GM21576 (cell line): ENCODE measurements around the gene HK2.
"Not testable (repeated sequence)": the region's sequence is repeated elsewhere in the genome, so short reads cannot be mapped to it uniquely, and the experiment has no call there.

ENCODE experiments used
- ATAC-seq: cut with Tn5 transposase; IDR thresholded peaks from one replicate; pipeline ENCODE4 v1.9.1; 2021; ENCODE audit warnings: mild to moderate bottlenecking, moderate library complexity; ENCODE audit not compliant: unreplicated experiment

HK2 gene

DNA sequence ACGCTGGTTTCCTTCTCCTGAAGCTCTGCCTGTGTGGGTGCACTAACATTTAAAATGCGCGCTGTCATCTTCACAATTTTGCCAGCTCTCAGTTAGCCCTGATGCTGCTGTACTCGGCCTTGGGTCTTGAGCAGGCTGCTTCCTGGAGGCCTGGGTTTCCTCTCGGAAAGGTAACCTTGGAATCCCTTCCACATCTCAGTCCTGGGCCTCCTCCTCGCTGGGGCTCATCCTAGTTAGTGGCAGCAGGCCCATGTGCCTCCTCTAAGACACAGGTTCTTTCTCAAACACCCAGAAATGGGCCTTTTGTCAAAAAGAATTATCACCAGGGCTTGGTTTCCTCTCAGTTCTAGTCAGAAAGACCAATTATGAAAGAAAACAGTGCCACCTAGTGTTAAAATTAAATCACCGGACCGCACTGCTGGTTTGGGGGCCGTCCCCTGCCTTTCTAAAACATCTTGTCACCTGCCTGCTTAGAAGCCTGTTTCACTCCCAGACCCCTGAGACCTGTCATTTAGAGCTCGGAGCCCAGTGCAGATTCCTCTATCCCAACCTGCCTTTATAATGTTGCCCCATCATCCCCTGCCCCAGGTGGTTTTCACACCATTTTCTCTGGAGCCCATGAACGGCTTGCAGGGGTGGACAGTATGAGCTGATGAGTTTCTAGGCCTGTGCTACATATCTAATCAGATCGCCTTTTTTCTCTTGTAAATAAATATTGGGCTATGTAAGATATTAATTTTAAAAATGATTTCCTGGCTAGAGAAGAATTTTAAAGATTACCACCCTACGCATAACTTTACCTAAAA is 42.4 kb downstream of the HK2 start:
- peak; percentile 62 for ATAC-seq

DNA sequence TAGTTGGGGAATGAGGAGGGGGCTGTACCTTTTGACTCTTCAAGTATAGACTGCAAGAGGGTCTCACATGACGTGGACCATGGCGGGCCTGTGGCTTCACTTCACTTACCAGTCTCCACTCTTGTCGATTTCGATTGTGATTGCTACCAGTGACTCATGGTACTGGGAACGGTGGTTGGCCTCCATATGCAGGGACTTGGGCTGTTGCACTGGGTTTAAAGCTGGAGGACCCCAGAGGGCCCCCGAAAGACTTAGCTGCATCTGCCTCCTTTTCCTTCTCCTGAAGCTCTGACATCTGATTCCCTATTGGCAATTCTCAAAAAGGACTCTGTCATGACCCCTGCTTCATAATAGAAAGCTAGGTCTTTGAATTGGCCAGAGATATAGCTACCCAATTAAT is 43.4 kb downstream of the HK2 start:
- ATAC-seq, result no peak

DNA sequence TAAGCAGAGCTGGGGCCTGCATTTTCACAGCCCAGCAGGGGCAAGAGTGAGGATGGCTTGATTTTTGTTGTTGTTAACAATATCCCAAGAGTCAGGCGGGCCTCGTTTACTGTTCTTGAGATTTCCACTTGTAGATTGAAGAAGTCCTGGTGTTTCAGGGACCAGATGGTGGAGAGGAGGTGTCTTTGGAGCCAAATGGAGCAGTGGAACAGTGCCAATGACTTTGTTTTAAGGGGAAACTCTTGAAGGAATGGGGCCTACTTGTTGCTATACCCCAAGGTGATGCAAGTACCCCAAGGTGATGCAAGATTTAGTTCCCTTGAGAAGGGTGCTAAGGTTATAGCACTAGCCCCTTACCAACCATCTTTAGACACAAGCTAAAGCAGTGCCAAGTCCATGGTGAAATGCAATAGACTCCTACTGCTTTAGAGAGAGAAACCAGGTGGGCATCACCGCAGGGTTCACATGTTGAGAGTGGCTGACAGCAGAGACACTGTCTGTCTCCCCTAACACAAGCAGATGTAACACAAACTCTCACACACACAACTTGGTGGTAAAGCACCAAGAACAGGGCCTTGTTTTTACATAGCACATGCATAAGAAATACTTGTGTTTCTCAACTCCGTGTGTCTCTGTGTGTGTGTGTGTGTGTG is 44.0 kb downstream of the HK2 start:
- ATAC-seq, result no peak

DNA sequence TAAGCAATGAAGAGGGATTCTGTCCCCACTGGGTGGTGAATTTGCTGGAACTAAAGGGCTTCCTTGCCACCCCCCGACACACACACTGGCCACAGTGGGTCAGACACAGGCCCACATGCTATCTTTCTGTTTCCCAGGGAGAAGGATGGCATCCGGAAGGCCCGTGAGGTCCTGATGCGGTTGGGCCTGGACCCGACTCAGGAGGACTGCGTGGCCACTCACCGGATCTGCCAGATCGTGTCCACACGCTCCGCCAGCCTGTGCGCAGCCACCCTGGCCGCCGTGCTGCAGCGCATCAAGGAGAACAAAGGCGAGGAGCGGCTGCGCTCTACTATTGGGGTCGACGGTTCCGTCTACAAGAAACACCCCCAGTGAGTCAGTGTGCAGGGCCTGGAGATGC is 44.6 kb downstream of the HK2 start:
- ATAC-seq, result no peak

DNA sequence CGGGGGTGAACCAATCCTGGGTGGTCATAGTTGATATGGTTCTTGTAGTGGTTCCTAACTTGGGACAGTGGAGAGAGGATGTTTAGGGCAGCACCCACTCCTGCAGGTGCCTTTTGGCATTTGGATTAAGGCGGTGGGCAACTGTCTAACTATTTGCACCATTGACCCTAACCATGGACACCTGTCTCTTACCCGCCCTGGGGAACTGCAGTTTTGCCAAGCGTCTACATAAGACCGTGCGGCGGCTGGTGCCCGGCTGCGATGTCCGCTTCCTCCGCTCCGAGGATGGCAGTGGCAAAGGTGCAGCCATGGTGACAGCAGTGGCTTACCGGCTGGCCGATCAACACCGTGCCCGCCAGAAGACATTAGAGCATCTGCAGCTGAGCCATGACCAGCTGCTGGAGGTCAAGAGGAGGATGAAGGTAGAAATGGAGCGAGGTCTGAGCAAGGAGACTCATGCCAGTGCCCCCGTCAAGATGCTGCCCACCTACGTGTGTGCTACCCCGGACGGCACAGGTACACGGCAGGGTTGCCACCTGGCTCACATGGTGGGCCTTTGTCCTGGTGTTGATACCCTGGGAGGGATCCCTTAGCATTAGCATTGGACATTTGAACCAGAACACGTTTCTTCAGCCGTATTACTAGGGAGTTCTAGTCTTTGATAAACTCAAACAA is 46.3 kb downstream of the HK2 start:
- no peak for ATAC-seq

DNA sequence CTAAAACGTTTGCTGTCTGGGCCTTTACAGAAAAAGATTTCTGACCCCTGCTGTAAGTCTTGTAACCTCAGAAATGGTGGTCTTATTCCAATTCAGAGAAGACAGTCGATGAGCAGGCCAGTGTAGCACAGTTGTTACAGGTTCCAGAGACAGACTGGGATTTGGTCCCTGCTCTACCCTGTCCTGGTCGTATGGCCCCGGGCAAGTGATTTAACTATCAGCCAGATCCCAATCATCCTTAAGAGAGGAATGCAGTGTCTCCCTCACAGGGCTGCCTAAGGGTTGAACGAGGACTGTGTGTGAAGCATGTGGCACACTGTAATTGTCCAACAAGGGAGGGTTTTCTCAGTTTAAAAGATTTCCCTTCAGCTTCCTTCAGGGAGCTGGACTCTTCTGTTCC is 47.2 kb downstream of the HK2 start:
- ATAC-seq, result no peak

- no peak for ATAC-seq
These were observed 47.8 kb downstream of the HK2 start for GRCh38 chr2:74881626-74882298.

DNA sequence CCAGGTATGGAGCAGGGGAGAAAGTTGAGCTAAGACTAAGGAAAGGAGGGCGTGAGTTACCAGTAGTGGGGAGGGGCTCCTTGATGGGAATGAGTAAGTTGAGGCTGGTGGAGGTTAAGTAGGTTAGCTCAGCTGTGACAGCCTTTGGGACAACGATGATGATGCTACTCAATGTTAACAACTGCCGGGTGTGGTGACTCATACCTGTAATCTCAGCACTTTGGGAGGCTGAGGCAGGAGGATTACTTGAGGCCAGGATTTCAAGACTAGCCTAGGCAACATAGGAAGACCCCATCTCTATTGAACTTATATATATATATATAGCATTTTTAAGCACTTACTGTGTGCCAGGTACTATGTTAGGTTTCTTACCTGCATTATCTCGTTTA is 48.4 kb downstream of the HK2 start:
- ATAC-seq, result no peak

DNA sequence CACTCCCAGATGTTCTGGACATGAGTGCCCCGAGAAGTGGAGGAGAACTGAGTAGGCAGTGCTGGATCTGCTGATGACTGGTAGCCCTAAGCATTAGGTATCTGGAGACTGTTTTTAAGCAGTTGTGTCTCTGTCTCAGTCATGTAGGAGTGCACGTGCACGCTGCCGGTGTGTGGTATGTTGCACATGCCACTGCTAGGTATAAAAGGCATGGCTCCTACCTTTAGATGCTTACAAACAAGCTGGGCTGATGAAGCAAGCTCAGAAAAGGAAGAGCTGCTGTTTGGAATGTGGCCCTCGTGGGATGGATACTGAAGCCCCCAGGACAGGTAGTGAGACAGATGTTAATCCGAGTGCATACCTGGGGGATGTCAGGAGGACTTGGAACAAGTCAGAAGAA is 49.1 kb downstream of the HK2 start:
- no peak for ATAC-seq

DNA sequence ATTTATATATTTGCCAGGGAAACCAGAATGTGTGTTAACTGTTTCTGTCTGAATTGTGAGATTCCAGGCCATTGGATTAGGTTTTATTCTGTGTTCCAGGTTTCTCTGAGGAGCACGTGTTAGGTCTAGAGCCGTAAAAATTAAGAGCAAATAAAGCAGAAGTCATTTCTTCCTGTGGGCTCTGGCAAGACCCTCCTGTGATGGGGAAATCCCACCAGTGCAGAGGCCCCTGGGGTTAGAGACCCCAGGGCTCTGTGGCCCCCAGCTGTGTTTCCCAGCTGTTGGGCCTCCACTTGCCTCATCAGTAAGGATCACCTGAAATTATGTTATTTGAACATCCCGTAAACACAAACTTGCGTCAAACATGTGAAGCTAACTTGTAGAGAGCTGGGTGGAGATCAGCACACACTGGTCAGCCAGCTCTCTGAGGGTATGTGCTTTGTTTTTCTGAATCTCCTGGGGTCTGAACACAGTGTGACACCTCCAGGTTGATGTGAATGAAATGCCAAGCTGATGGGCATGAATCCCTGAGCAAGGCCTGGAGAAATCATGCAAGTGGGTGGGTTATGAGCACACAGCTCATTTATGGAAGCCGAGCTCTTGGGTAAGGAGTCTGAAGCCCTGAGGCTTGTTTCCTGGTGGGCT is 50.3 kb downstream of the HK2 start:
- no peak for ATAC-seq

DNA sequence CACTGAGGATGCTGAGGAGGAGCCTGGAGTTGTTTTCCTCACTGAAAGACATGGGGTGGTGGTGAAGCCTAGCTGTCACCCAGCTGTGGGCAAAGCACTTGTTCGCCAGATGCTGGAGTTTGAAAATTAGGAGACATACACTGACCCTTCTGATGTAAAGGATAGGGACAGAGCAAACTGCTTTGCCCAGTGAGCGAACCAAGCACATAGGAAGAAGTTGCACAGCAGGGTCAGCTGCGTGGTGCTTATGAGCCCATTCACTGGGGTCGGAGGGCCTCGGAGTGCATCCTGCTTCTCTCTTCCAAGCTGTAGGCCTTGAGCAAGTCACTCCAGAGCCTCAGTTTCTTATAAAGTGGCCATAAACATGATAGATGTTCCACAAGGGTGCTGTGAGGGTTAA is 50.9 kb downstream of the HK2 start:
- ATAC-seq, result no peak

GRCh38 chr2:74886251-74886650 is 52.3 kb downstream of the HK2 start:
- no peak for ATAC-seq

GRCh38 chr2:74886811-74887210 is 52.9 kb downstream of the HK2 start:
- ATAC-seq, result no peak

DNA sequence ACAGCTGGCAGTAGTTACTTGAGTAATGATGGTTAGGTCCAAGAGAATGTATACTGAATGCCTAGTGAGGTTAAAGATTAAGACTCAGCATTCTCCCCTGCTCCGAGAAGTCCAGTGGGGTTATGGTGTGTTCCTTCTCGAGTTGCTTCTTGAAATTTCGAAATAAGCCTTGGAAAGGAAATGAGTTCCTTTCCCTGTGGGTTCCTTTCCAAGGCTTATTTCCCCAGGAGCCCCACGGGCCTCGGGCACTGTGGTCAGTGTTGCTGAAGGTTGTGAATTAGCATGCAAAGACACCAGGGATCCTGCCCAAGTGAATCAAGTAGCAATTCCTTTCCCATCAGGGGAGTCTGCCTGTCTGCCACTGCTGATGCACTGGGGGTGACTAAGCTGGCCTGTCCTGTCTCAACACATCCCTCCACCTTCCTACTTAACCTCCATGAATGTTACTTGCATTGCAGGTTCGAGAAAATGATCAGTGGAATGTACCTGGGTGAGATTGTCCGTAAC is 53.6 kb downstream of the HK2 start:
- no peak for ATAC-seq

- no peak for ATAC-seq
These were observed 54.2 kb downstream of the HK2 start for GRCh38 chr2:74887960-74888700.

DNA sequence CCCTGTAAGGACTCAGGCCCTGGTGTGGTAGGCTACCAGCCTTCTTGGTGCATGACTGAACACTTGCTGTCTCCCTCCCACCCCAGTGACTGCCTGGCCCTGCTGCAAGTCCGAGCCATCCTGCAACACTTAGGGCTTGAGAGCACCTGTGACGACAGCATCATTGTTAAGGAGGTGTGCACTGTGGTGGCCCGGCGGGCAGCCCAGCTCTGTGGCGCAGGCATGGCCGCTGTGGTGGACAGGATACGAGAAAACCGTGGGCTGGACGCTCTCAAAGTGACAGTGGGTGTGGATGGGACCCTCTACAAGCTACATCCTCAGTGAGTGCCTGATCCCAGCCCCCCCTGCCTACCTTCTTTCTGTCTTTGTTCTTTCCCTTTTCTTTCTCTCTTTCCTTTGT is 55.2 kb downstream of the HK2 start:
- no peak for ATAC-seq

DNA sequence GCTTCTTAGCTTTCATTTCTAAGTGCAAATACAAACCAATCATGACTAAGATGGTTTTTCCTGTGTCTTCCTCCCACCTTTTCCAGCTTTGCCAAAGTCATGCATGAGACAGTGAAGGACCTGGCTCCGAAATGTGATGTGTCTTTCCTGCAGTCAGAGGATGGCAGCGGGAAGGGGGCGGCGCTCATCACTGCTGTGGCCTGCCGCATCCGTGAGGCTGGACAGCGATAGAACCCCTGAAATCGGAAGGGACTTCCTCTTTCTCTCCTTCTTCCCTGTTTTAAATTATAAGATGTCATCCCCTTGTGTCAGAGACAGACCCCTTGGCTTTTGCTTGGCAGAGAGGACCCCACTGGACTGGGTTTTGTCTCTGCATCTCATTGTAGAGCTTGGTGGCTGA is 56.8 kb downstream of the HK2 start:
- no peak for ATAC-seq

- no peak for ATAC-seq
These were observed 57.3 kb downstream of the HK2 start for GRCh38 chr2:74891136-74891764.

DNA sequence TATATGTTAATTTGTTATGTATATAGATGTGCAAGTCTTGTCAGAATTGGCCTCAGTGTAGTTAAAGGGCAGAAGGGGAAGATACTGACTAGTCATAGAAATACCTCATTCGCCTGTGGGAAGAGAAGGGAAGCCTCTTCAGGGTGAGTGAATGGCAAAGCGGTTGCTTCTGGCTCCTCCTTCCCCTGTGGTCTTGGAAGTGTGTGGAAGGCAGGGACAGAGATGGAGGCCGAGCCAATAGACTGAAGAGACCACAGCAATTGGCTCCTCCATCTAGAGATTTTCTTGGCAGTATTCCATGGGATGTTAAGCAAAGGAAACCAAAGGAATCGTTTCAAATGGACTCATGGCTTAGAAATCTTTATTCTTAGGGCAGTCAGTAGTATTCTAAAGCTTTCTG is 57.9 kb downstream of the HK2 start:
- not testable (repeated sequence) for ATAC-seq

GRCh38 chr2:74892609-74893008 is 58.7 kb downstream of the HK2 start:
- ATAC-seq, result no peak
